Mucosa of descending colon (tissue), 3 donors: ENCODE results near the gene SHISAL2A. TPM values are rescaled to one million over a fixed set of nuclear protein-coding genes. Genes with fewer than 3 reads are reported as not detected.

Experiments
- ATAC-seq: fragments of 200-7000 bp; cut with Tn5 transposase; one replicate; pipeline ENCODE4 v1.9.1; 2020; ENCODE audit warnings: mild to moderate bottlenecking, moderate library complexity
- DNase-seq, 3 donors: peaks; one replicate each; pipeline ENCODE4 v3.0.0-alpha.2; 2020
- H3K36me3 ChIP-seq: fragments of 200-600 bp; one replicate; pipeline ENCODE4 v1.8.0; 2021; ENCODE audit warnings: low read depth, mild to moderate bottlenecking
- H3K4me1 ChIP-seq: fragments of 200-600 bp; one replicate; pipeline ENCODE4 v1.8.0; 2021; ENCODE audit warnings: low read depth, mild to moderate bottlenecking
- H3K4me3 ChIP-seq: fragments of 200-600 bp; one replicate; pipeline ENCODE4 v1.8.0; 2021; ENCODE audit warnings: mild to moderate bottlenecking
- H3K9me3 ChIP-seq: fragments of 200-600 bp; one replicate; pipeline ENCODE4 v1.8.0; 2021; ENCODE audit warnings: mild to moderate bottlenecking
- intact Hi-C, 2 donors: fragments of 100-400 bp; cut with DNase I in 1 of 2; cut with micrococcal nuclease in 1 of 2; formaldehyde crosslinking; loops; one replicate each; pipeline versions ENCODE4 v1.11.0 to v1.11.1; 2022; cut with DNase I, micrococcal nuclease
- total RNA-seq, 3 donors: library from RNA; stranded (reverse); fragmentation: NEBNext Ultra II Directional in 2 of 3; extraction: Animal tissue kit (Norgen Biotek cat#: 25700) in 2 of 3; gene quantifications; one replicate each; pipeline versions ENCODE4 v1.2.1 to v1.2.4, GENCODE V29; 2021 to 2023
- TF ChIP-seq, protein P1 (sequence below): fragments of 200-600 bp; IDR thresholded peaks from one replicate; pipeline ENCODE4 v1.8.0; 2022; ENCODE audit warnings: antibody characterized with exemption, mild to moderate bottlenecking
- donor health status: DM: no; HTN: no; CAD: no; lungs with moderate emphysema.
- donor health status: DM: no; HTN: no; CAD: no.
- donor health status: DM: no; HTN: yes; CAD: no.

SHISAL2A gene
- total RNA-seq, 3 donors from 2014 or later: 0.72 to 0.78 TPM; not detected in 1

DNA sequence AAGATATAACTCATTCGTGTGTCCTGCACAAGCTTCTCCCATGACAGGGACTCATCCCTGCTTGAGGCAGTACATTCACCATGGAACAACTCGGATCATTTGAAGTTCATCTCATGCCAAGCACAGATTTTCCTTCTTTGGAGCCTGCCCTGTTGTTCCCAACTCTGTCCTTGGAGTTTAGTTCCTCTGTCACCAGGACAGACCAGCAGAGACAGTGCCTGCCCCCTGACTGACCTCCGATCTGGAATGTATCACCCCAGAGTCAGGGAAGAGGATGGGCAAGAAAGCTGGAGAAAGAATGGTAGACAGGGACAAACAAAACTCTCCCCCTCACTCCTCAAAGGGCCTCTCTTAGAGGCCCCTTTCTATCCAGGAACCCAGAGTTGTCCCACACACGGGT lies 5.0 kb downstream of the SHISAL2A start:
- Histone ChIP-seq H3K9me3 (no peaks in the 10 kb centered on the region), H3K4me1 (peaks cover 3% of the 10 kb centered on the region), H3K4me3 (no peak overlapping the region), H3K36me3 (no peaks in the 10 kb centered on the region)
- intact Hi-C loops: no loop called here
- DNase-seq (no peak), ATAC-seq (no peak)
- TF ChIP-seq, protein P1, sequence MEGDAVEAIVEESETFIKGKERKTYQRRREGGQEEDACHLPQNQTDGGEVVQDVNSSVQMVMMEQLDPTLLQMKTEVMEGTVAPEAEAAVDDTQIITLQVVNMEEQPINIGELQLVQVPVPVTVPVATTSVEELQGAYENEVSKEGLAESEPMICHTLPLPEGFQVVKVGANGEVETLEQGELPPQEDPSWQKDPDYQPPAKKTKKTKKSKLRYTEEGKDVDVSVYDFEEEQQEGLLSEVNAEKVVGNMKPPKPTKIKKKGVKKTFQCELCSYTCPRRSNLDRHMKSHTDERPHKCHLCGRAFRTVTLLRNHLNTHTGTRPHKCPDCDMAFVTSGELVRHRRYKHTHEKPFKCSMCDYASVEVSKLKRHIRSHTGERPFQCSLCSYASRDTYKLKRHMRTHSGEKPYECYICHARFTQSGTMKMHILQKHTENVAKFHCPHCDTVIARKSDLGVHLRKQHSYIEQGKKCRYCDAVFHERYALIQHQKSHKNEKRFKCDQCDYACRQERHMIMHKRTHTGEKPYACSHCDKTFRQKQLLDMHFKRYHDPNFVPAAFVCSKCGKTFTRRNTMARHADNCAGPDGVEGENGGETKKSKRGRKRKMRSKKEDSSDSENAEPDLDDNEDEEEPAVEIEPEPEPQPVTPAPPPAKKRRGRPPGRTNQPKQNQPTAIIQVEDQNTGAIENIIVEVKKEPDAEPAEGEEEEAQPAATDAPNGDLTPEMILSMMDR: no peak

GRCh38 chr1:52640697-52641096 lies 7.7 kb downstream of the SHISAL2A start:
- intact Hi-C loops: no loop called here
- no peaks in the 10 kb centered on the region for H3K4me1 ChIP-seq
- TF ChIP-seq, protein P1: no peak
- DNase-seq (no peak), ATAC-seq (no peak)
- H3K4me3 ChIP-seq: no peak overlapping the region
- no peaks in the 10 kb centered on the region for H3K9me3 ChIP-seq
- no peaks in the 10 kb centered on the region for H3K36me3 ChIP-seq

GRCh38 chr1:52641307-52641706 lies 8.3 kb downstream of the SHISAL2A start:
- intact Hi-C loops: no loop called here
- ATAC-seq (no peak), DNase-seq (no peak)
- Histone ChIP-seq H3K4me1 (no peaks in the 10 kb centered on the region), H3K9me3 (no peaks in the 10 kb centered on the region), H3K36me3 (no peaks in the 10 kb centered on the region), H3K4me3 (no peak overlapping the region)
- TF ChIP-seq, protein P1: no peak

GRCh38 chr1:52645261-52645660 lies 12.3 kb downstream of the SHISAL2A start:
- no peaks in the 10 kb centered on the region for H3K36me3 ChIP-seq
- intact Hi-C loops: no loop called here
- ATAC-seq: no peak
- H3K4me1 ChIP-seq: no peaks in the 10 kb centered on the region
- no peak overlapping the region for H3K4me3 ChIP-seq
- H3K9me3 ChIP-seq: no peaks in the 10 kb centered on the region
- TF ChIP-seq, protein P1: no peak
- DNase-seq: no peak

GRCh38 chr1:52651904-52652303 lies 18.9 kb downstream of the SHISAL2A start:
- Histone ChIP-seq H3K4me1 (no peaks in the 10 kb centered on the region), H3K4me3 (no peak overlapping the region), H3K9me3 (no peaks in the 10 kb centered on the region), H3K36me3 (no peaks in the 10 kb centered on the region)
- TF ChIP-seq, protein P1: no peak
- intact Hi-C loops: no loop called here
- peak; percentile 74 for ATAC-seq
- peak in 1 of 3 donors; percentile 5 for DNase-seq

GRCh38 chr1:52653207-52653849 lies 20.4 kb downstream of the SHISAL2A start:
- TF ChIP-seq, protein P1: no peak
- no peak for DNase-seq
- Histone ChIP-seq H3K4me3 (no peak overlapping the region), H3K9me3 (no peaks in the 10 kb centered on the region), H3K36me3 (no peaks in the 10 kb centered on the region), H3K4me1 (no peaks in the 10 kb centered on the region)
- no peak for ATAC-seq
- intact Hi-C loops: no loop called here
